ENCODE data around the gene ADAMTS18. TPM values are rescaled to one million over a fixed set of nuclear protein-coding genes. Genes with fewer than 3 reads are reported as not detected.

ADAMTS18 gene
- polyA plus RNA-seq, 1 donor (not counting 4 experiments of a cell fraction or from before 2014, with no cell fraction given): not detected

DNA sequence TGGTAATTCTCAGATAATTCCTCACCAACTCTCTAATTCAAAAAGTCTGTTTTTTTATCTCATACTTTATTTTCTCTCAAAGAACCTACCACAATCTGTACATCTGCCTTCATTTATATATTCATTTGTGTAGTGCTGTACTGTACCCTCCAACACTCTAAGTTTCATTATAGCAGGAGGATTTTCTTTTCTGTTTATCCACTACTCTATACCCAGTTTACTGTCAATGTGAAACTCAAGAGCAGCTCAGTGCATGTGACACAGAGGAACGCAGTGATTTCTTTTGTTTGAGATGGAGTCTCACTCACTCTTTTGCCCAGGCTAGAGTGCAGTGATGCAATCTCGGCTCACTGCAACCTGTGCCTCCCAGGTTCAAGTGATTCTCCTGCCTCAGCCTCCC lies 117.8 kb downstream of the ADAMTS18 start:
- H2AFZ ChIP-seq (ENCODE audit: control insufficient read depth, low read length): no peak overlapping the region
- H3K9me3 ChIP-seq (ENCODE audit: control insufficient read depth, low read depth, low read length): no peaks in the 10 kb centered on the region
- TF ChIP-seq EZH2 (IDR thresholded peaks at IDR 0.05; ENCODE audit: low read length): no peak
- TF ChIP-seq, protein P1, sequence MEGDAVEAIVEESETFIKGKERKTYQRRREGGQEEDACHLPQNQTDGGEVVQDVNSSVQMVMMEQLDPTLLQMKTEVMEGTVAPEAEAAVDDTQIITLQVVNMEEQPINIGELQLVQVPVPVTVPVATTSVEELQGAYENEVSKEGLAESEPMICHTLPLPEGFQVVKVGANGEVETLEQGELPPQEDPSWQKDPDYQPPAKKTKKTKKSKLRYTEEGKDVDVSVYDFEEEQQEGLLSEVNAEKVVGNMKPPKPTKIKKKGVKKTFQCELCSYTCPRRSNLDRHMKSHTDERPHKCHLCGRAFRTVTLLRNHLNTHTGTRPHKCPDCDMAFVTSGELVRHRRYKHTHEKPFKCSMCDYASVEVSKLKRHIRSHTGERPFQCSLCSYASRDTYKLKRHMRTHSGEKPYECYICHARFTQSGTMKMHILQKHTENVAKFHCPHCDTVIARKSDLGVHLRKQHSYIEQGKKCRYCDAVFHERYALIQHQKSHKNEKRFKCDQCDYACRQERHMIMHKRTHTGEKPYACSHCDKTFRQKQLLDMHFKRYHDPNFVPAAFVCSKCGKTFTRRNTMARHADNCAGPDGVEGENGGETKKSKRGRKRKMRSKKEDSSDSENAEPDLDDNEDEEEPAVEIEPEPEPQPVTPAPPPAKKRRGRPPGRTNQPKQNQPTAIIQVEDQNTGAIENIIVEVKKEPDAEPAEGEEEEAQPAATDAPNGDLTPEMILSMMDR (optimal IDR thresholded peaks at IDR 0.05 in 1 of 3, IDR thresholded peaks at IDR 0.05 in 1 of 3, conservative IDR thresholded peaks at IDR 0.05 in 1 of 3; ENCODE audit: extremely low read depth in 1 of 3, insufficient read depth in 2 of 3, low read length in 3 of 3): no peak
- FAIRE-seq (no peak), DNase-seq (ENCODE audit: low read depth, low spot score) (no peak)
- H3K4me1 ChIP-seq (ENCODE audit: control insufficient read depth, extremely low read depth, insufficient read depth, low read length): no peaks in the 10 kb centered on the region
- no peak overlapping the region for H3K9ac ChIP-seq (ENCODE audit: control insufficient read depth, extremely low read depth, insufficient read depth, low read length)
- H3K36me3 ChIP-seq (ENCODE audit: control insufficient read depth in 2 of 2, extremely low read depth in 1 of 2, insufficient read depth in 2 of 2, low read length in 2 of 2): no peaks in the 10 kb centered on the region
- no peaks in the 10 kb centered on the region for H3K27me3 ChIP-seq (ENCODE audit: control insufficient read depth, extremely low read depth, insufficient read depth, low read length)
- H4K20me1 ChIP-seq (ENCODE audit: control insufficient read depth, extremely low read depth, insufficient read depth, low read length): no peaks in the 10 kb centered on the region
- H3K4me3 ChIP-seq (ENCODE audit: control insufficient read depth in 2 of 3, extremely low read depth in 1 of 3, insufficient read depth in 2 of 3, low read depth in 1 of 3, low read length in 3 of 3): no peak overlapping the region
- no peaks in the 10 kb centered on the region for H3K9me1 ChIP-seq (ENCODE audit: control insufficient read depth, extremely low read depth, insufficient read depth, low read length)
- no peaks in the 10 kb centered on the region for H3K79me2 ChIP-seq (ENCODE audit: control insufficient read depth, insufficient read depth, low read length)
- no peak overlapping the region for H3K27ac ChIP-seq (ENCODE audit: control insufficient read depth, insufficient read depth, low read length)
- no peak overlapping the region for H3K4me2 ChIP-seq (ENCODE audit: control insufficient read depth, extremely low read depth, insufficient read depth, low read depth, low read length)
- dilution Hi-C loops (cut with MboI; ENCODE audit: extremely low pct_ligation_motif_present, low sequenced_read_pairs): no loop called here

DNA sequence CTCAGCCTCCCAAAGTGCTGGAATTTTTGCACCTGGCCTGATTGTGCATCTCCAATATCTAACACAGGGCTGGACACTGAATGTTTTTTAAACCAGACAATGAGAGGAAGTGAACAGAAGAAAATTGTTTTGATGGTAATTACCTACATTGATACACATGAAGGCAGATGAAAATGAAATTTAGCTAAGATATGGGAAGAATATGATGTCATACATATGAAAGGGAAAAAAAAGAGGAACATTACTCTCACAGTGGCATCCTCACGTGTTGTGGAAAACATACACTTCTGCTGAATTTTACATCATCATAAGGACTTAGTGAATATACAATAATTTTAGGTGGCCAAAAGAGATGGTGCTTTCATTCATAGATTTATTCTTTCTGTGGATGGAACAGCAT lies 124.0 kb downstream of the ADAMTS18 start:
- H3K27ac ChIP-seq (ENCODE audit: control insufficient read depth, insufficient read depth, low read length): no peak overlapping the region
- dilution Hi-C loops (cut with MboI; ENCODE audit: extremely low pct_ligation_motif_present, low sequenced_read_pairs): no loop called here
- H3K4me3 ChIP-seq (ENCODE audit: control insufficient read depth in 2 of 3, extremely low read depth in 1 of 3, insufficient read depth in 2 of 3, low read depth in 1 of 3, low read length in 3 of 3): no peak overlapping the region
- H3K4me1 ChIP-seq (ENCODE audit: control insufficient read depth, extremely low read depth, insufficient read depth, low read length): peaks cover 4% of the 10 kb centered on the region
- H3K36me3 ChIP-seq (ENCODE audit: control insufficient read depth in 2 of 2, extremely low read depth in 1 of 2, insufficient read depth in 2 of 2, low read length in 2 of 2): no peaks in the 10 kb centered on the region
- FAIRE-seq (no peak), DNase-seq (ENCODE audit: low read depth, low spot score) (no peak)
- TF ChIP-seq EZH2 (IDR thresholded peaks at IDR 0.05; ENCODE audit: low read length): no peak
- TF ChIP-seq, protein P1 (optimal IDR thresholded peaks at IDR 0.05 in 1 of 3, IDR thresholded peaks at IDR 0.05 in 1 of 3, conservative IDR thresholded peaks at IDR 0.05 in 1 of 3; ENCODE audit: extremely low read depth in 1 of 3, insufficient read depth in 2 of 3, low read length in 3 of 3): no peak
- H3K79me2 ChIP-seq (ENCODE audit: control insufficient read depth, insufficient read depth, low read length): no peaks in the 10 kb centered on the region
- no peak overlapping the region for H2AFZ ChIP-seq (ENCODE audit: control insufficient read depth, low read length)
- H3K9ac ChIP-seq (ENCODE audit: control insufficient read depth, extremely low read depth, insufficient read depth, low read length): no peak overlapping the region
- H4K20me1 ChIP-seq (ENCODE audit: control insufficient read depth, extremely low read depth, insufficient read depth, low read length): no peaks in the 10 kb centered on the region
- no peaks in the 10 kb centered on the region for H3K27me3 ChIP-seq (ENCODE audit: control insufficient read depth, extremely low read depth, insufficient read depth, low read length)
- H3K9me3 ChIP-seq (ENCODE audit: control insufficient read depth, low read depth, low read length): no peaks in the 10 kb centered on the region
- no peaks in the 10 kb centered on the region for H3K9me1 ChIP-seq (ENCODE audit: control insufficient read depth, extremely low read depth, insufficient read depth, low read length)
- no peak overlapping the region for H3K4me2 ChIP-seq (ENCODE audit: control insufficient read depth, extremely low read depth, insufficient read depth, low read depth, low read length)
